Heart left ventricle (tissue), 16 donors: ENCODE measurements around the gene HDX. TPM values are rescaled to one million over a fixed set of nuclear protein-coding genes. Genes with fewer than 3 reads are reported as not detected.
"Not testable (repeated sequence)": the region's sequence is repeated elsewhere in the genome, so short reads cannot be mapped to it uniquely, and the experiment has no call there.

Experiments used
- ATAC-seq, 4 donors: fragments of 200-7000 bp; cut with Tn5 transposase; one replicate each; pipeline ENCODE4 v1.9.1; 2020 to 2022; ENCODE audit warnings: moderate library complexity in 4 of 4, mild to moderate bottlenecking in 3 of 4, moderate number of reproducible peaks in 1 of 4
- DNase-seq, 5 donors: peaks; one replicate each; pipeline ENCODE4 v3.0.0-alpha.2; 2020
- H3K27ac ChIP-seq, 12 donors: fragments of 200-600 bp; sonication (generic) in 4 of 12; one replicate each; pipeline versions ENCODE4 v1.5.0 to v1.8.0; 2016 to 2022; ENCODE audit warnings: mild to moderate bottlenecking in 2 of 12
- H3K27me3 ChIP-seq, 9 donors: fragments of 200-600 bp; sonication (generic) in 2 of 9; one replicate each; pipeline versions ENCODE4 v1.5.1 to v1.8.0; 2016 to 2022; ENCODE audit warnings: mild to moderate bottlenecking in 3 of 9
- H3K36me3 ChIP-seq, 9 donors: fragments of 200-600 bp; sonication (generic) in 2 of 9; one replicate each; pipeline versions ENCODE4 v1.5.0 to v1.8.0; 2018 to 2022; ENCODE audit warnings: mild to moderate bottlenecking in 2 of 9
- H3K4me1 ChIP-seq, 12 donors: fragments of 200-600 bp; sonication (generic) in 4 of 12; one replicate each; pipeline versions ENCODE4 v1.5.0 to v1.8.0; 2016 to 2022; ENCODE audit warnings: mild to moderate bottlenecking in 3 of 12
- H3K4me3 ChIP-seq, 12 donors: fragments of 200-600 bp; sonication (generic) in 4 of 12; one replicate each; pipeline versions ENCODE4 v1.5.0 to v1.8.0; 2017 to 2022; ENCODE audit warnings: mild to moderate bottlenecking in 9 of 12, moderate library complexity in 4 of 12
- H3K9me3 ChIP-seq, 12 donors: fragments of 200-600 bp; sonication (generic) in 4 of 12; one replicate each; pipeline versions ENCODE4 v1.5.0 to v1.8.0; 2016 to 2022; ENCODE audit warnings: mild to moderate bottlenecking in 1 of 12
- CTCF ChIP-seq, 12 donors: fragments of 200-600 bp; sonication (generic) in 4 of 12; IDR thresholded peaks; one replicate each; pipeline versions ENCODE4 v1.5.0 to v1.8.0; 2018 to 2022; ENCODE audit warnings: antibody characterized with exemption in 12 of 12, mild to moderate bottlenecking in 5 of 12
- POLR2A ChIP-seq, 2 donors: fragments of 450-650 bp; IDR thresholded peaks; one replicate each; pipeline ENCODE4 v1.6.1; 2017; ENCODE audit warnings: antibody characterized with exemption in 2 of 2, mild to moderate bottlenecking in 2 of 2, moderate library complexity in 2 of 2
- WGBS, 4 donors: extraction: QIAGEN DNeasy Blood & Tissue Kit in 2 of 4; methylation state at CpG; one replicate each; pipeline versions ENCODE4 v1.1.5 to v1.1.7; 2013 to 2018; 5-methylcytosine and 5-hydroxymethylcytosine counted together
- intact Hi-C, 10 donors: fragments of 100-400 bp; cut with DNase I; formaldehyde crosslinking; loops; one replicate each; pipeline versions ENCODE4 v1.11.1 to v1.14.2; 2022
- polyA plus RNA-seq, 2 donors: library from polyadenylated mRNA; stranded (reverse); fragments of 200-250 nt; gene quantifications; one replicate each; pipeline ENCODE4 v1.2.3, GENCODE V29; 2013
- total RNA-seq, 9 donors: library from RNA; depleted of rRNA in 2 of 9; stranded (reverse); fragments of >200 nt in 2 of 9; fragmentation: NEBNext Ultra II Directional in 3 of 9; extraction: Animal tissue kit (Norgen Biotek cat#: 25700) in 3 of 9; gene quantifications; one replicate each; pipeline versions ENCODE4 v1.1.0 to v1.2.4, GENCODE V29; 2016 to 2023
- donor health status: ischemic (EF 13 %, LVEDD 7.1; RV severe dilation, severe dysfunction).
- donor health status: healthy with polysubstance abuse.
- donor health status: DM: no; HTN: yes; CAD: no.
- donor health status: DM: no; HTN: no; CAD: no.
- donor health status: ischemic (EF 25% LVEDD 6.9; RV normal size, moderate dysfunction).
- donor health status: ischemic (EF 25% LVEDD 5.7; RV mildly dilated, moderate dysfunction).
- donor health status: healthy.
- donor health status: DM: yes; HTN: yes; CAD: no.
- donor health status: ischemic (EF 35%, LVEDD 5.7; RV mildly dilated, moderate dysfunction).
- donor health status: nonischemic (EF 11% LVEDD 7.7; RV severe dilation, severe dysfunction).
- donor health status: DM: yes; HTN: yes; CAD: no.
- donor health status: PGD.
- donor health status: ischemic (EF 29% LVEDD 5.4; RV normal size, mild dysfunction).
- donor health status: nonischemic (EF 23%, LVEDD 6.1; RV moderate dilation, normal function).

Gene HDX
- total and polyA plus RNA-seq, 11 donors, result 0.34 to 3.4 (median 1.3) TPM

GRCh38 chrX:84320614-84321013 is 181.6 kb downstream of the HDX start:
- no peaks in the 10 kb centered on the region for H3K4me1 ChIP-seq
- H3K27me3 ChIP-seq, result no peaks in the 10 kb centered on the region
- H3K27ac ChIP-seq, result no peak overlapping the region
- peaks cover 0 to 6% (median 0%) of the 10 kb centered on the region in 12 donors for H3K9me3 ChIP-seq
- DNase-seq (no peak), ATAC-seq (no peak)
- TF ChIP-seq POLR2A (IDR thresholded peaks at IDR 0.05), result no peak
- TF ChIP-seq CTCF (IDR thresholded peaks at IDR 0.05), result no peak
- H3K4me3 ChIP-seq, result no peak overlapping the region
- H3K36me3 ChIP-seq, result peaks cover 0 to 6% (median 0%) of the 10 kb centered on the region in 9 donors
- intact Hi-C loops, result no loop called here

- no peaks in the 10 kb centered on the region for H3K4me1 ChIP-seq
- no peak overlapping the region for H3K27ac ChIP-seq
- H3K4me3 ChIP-seq, result no peak overlapping the region
- H3K9me3 ChIP-seq, result peaks cover 0 to 12% (median 0%) of the 10 kb centered on the region in 12 donors
- H3K27me3 ChIP-seq, result no peaks in the 10 kb centered on the region
- peaks cover 0 to 6% (median 0%) of the 10 kb centered on the region in 9 donors for H3K36me3 ChIP-seq
- DNase-seq, result no peak
- intact Hi-C loops, result no loop called here
- WGBS, 4 donors, result 60 to 79% (median 69%) methylated on average over 3 of the region's 3 CpGs
- no peak for ATAC-seq
- TF ChIP-seq POLR2A (IDR thresholded peaks at IDR 0.05), result no peak
Measured at GRCh38 chrX:84320023-84320422, 182.2 kb downstream of the HDX start.

- Histone ChIP-seq H3K4me3 (no peak overlapping the region), H3K4me1 (no peaks in the 10 kb centered on the region), H3K9me3 (peaks cover 0 to 18% (median 0%) of the 10 kb centered on the region in 12 donors), H3K27ac (no peak overlapping the region), H3K36me3 (peaks cover 0 to 6% (median 0%) of the 10 kb centered on the region in 9 donors), H3K27me3 (no peaks in the 10 kb centered on the region)
- ATAC-seq, result no peak
- DNase-seq, result no peak
- 34 to 73% (median 58%) methylated on average over 1 of the region's 1 CpG for WGBS, 4 donors
- intact Hi-C loops, result no loop called here
- no peak for TF ChIP-seq POLR2A (IDR thresholded peaks at IDR 0.05)
- no peak for TF ChIP-seq CTCF (IDR thresholded peaks at IDR 0.05)
Measured at GRCh38 chrX:84318661-84319060, 183.6 kb downstream of the HDX start.

GRCh38 chrX:84315946-84316345 is 186.3 kb downstream of the HDX start:
- H3K27me3 ChIP-seq, intact Hi-C loops, H3K36me3 ChIP-seq, H3K4me3 ChIP-seq, H3K4me1 ChIP-seq, H3K27ac ChIP-seq, ATAC-seq, DNase-seq: not testable (repeated sequence)
- peaks cover 0 to 18% (median 0%) of the 10 kb centered on the region in 12 donors for H3K9me3 ChIP-seq
